ENCODE measurements around the gene GJA4.
"Not testable (repeated sequence)": the region's sequence is repeated elsewhere in the genome, so short reads cannot be mapped to it uniquely, and the experiment has no call there.

Gene GJA4

GRCh38 chr1:34792424-34792823 lies 375 bp upstream of the GJA4 start:
- no peak for DNase-seq

GRCh38 chr1:34794001-34794789 lies 1.4 kb downstream of the GJA4 start:
- DNase-seq, result no peak

DNA sequence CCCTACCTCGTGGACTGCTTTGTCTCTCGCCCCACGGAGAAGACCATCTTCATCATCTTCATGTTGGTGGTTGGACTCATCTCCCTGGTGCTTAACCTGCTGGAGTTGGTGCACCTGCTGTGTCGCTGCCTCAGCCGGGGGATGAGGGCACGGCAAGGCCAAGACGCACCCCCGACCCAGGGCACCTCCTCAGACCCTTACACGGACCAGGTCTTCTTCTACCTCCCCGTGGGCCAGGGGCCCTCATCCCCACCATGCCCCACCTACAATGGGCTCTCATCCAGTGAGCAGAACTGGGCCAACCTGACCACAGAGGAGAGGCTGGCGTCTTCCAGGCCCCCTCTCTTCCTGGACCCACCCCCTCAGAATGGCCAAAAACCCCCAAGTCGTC lies 2.0 kb downstream of the GJA4 start:
- no peak for DNase-seq

GRCh38 chr1:34795916-34796315 lies 3.1 kb downstream of the GJA4 start:
- no peak for DNase-seq

- no peak for DNase-seq
These were observed 4.2 kb downstream of the GJA4 start for GRCh38 chr1:34796990-34797389.

DNA sequence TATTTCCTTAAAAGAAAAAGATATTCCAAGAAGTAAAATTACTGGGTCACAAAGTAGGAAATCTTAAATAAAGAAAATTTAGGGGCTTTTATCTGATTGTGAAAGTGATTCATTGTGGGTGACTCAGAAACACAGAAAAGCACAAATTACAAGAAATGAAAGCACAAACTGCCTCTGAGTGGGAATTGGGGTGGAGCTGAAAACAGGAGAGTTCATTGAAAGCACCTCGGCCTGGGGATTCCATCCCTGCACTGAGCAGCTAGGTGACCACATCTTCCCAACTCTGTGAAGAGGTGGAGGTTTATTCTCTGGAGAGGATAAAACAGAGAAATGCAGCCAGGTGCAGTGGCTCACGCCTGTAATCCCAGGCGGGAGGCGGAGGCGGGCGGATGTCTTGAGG lies 7.4 kb downstream of the GJA4 start:
- DNase-seq, result no peak

GRCh38 chr1:34803770-34804169 lies 11.0 kb downstream of the GJA4 start:
- DNase-seq, result no peak

DNA sequence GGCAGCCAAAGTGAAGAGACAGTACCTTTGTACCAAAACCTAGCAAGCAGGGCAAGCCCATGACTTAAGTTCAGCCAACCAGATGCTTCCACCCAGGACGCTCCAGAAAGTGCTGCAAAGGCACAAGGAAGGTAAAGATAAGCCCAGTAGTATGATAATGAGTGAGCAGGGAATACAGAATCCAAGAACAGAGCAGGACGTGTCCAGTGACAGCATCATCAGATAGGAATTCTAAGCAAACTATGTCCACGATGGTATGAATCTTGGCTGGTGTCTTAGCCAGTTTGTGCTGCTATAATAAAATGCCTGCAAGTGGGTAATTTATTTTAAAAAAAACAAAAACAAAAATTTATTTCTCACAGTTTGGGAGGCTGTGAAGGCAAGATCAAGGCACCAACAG lies 13.6 kb downstream of the GJA4 start:
- no peak for DNase-seq

DNA sequence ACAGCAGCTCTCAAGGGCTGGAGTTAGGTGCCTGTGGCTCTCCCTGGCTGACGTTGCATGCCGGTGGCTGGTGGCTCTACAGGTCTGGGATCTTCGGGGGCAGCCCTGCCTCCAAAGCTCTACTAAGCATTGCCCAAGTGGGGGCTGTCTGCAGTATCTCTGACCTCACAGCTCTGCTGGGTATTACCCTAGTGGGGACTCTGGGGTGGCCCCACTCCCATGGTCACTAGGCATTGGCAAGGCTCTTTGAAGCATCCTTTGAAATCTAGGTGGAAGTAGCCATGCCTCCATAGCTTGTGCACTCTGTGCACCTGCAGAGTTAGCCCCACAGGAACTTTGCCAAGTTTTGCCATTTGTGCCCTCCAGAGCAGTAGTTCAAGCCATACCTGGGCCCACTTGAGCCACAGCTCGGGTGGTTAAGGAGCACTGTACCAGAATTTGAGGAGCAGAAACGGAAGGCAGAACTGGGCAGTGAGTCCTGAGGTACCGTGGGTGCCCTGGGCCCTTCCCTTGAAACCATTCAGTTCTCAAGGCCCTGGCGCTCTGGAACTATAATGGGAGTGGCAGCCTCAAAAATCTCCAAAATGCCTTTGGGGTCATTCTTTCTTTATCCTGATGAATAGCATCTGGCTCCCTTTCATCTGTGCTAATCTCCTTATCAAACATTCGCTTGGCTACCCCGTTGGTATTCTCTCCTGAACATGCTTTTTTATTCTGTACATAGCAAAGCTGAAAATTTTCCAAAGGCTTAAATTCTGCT lies 15.4 kb downstream of the GJA4 start:
- DNase-seq, result no peak

DNA sequence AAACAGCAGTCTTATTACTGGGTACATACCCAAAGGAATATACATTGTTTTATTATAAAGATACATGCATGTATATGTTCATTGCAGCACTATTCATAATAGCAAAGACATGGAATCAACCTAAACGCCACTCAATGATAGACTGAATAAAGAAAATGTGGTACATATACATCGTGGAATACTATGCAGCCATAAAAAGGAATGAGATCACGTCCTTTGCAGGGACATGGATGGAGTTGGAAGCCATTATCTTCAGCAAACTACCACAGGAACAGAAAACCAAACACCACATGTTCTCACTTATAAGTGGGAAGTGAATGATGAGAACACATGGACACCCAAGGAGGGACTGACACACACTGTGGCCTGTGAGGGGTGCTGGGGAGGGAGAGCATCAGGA lies 18.0 kb downstream of the GJA4 start:
- DNase-seq, result not testable (repeated sequence)

DNA sequence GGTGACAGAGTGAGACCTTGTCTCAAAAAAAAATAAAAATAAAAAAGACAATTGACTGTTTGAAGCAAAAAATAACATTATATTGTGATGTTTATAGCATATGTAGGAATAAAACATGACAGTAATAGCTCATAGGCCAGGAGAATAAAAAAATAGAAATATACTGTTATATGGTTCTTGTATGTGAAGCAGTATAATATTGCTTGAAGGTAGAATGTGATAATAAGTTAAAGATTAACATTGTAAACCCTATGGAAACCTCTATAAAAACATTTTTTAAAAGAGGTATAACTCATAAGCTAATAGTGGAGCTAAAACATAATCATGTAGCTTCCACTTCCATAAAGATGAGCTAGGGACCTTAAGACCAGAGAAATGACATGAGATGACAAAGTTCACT lies 23.5 kb downstream of the GJA4 start:
- DNase-seq, result no peak

GRCh38 chr1:34816778-34817177 lies 24.0 kb downstream of the GJA4 start:
- no peak for DNase-seq

- DNase-seq, result not testable (repeated sequence)
These were observed 26.1 kb downstream of the GJA4 start for GRCh38 chr1:34818862-34819261.

GRCh38 chr1:34822202-34822601 lies 29.4 kb downstream of the GJA4 start:
- DNase-seq, result peak; percentile 61

GRCh38 chr1:34824817-34825454 lies 32.1 kb downstream of the GJA4 start:
- no peak for DNase-seq

DNA sequence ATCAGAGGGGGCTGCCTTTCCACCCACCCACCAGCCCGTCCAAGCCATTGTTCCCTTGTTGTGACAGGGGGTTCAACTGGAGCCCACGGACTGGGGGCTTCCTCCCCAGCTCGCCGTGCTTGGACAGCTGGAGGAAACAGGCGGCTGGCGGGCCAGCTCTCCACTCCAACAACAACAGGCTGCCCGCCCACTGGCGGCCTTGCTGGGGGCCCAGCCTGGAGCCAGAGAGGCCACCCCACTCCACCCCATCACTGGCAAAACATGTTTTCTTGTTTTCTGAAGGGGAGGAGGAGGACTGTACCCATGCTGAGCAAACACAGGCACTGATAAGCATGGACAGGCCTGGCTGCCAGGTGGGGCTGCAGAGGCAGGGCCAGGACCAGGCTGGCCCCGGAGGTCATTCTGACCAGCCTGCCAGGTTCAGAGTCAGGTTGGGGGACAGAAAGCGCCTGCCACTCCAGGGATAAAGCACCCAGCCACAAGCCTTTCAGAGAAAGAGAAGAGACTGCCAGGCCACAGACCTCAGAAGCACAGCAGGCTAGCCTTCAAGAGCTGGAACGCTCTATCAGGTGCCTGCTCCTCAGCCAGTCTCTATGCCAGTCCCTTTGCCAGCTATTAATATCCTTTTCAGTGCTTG lies 32.8 kb downstream of the GJA4 start:
- peak; percentile 64 for DNase-seq

DNA sequence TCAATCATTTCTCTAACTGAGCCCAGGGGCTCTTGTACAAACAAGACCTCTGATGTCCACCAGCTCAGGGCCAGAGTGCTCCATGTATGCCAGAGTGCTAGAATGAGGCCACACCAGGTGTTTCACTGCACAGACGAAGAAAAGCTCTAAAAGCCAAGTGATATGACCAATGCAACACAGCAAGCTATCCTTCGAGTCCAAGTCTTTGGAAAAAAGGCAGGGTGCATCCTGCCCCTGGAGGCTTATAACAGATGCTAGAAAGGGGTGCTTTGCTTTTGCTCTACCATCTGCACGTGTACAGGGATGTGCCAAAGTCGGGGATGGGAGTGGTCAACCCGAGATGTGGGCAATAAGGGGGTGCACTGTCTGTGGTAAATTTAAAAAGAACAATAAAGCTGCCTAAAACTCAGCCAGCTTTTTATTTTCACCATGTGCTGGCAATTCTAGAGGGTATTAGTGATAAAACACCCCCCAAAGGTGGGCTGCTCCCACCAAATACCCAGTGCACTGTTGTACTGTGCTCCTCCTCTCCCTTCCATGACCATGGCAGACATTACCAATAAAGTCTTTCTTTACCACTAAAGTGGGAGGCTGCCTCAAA lies 34.6 kb downstream of the GJA4 start:
- DNase-seq, result no peak

- no peak for DNase-seq
These were observed 35.8 kb downstream of the GJA4 start for GRCh38 chr1:34828611-34829010.

DNA sequence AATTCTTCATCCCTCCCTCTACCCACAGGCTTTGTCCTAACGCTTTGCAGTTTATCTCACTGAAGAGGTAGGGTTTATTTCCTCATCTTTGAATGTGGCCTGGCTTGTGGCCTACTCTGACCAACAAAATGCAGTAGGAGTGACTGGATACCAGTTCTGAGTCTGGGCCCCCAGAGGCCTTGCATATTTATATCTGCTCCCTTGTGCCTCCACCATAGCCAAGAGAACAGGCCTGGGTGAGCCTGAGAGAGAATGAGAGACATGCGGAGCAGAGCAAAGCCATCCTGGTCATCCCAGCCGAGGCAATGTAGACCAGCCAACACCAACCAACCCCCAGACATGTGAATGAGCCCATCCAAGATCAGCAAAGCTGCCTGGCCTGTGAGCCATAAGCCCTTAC lies 36.5 kb downstream of the GJA4 start:
- peak; percentile 94 for DNase-seq

GRCh38 chr1:34831721-34832246 lies 39.0 kb downstream of the GJA4 start:
- DNase-seq, result no peak

GRCh38 chr1:34833711-34834110 lies 40.9 kb downstream of the GJA4 start:
- peak; percentile 72 for DNase-seq

GRCh38 chr1:34839526-34840305 lies 46.9 kb downstream of the GJA4 start:
- no peak for DNase-seq

Measured in hematopoietic multipotent progenitor cell treated with erythropoietin and hydrocortisone succinate and interleukin-3 and kit ligand, for 4 days (in vitro differentiated cells).